Thyroid gland (tissue), 4 donors: Measurements from ENCODE around the gene ZIC2. TPM values are rescaled to one million over a fixed set of nuclear protein-coding genes. Genes with fewer than 3 reads are reported as not detected.
"Not testable (repeated sequence)": the region's sequence is repeated elsewhere in the genome, so short reads cannot be mapped to it uniquely, and the experiment has no call there.

Experiments used
- DNase-seq, 2 donors: peaks; one replicate each; pipeline ENCODE4 v3.0.0-alpha.2; 2019
- H3K27ac ChIP-seq, 3 donors: fragments of 200-600 bp; sonication (generic); 1 replicate in 2 of 3; 2 replicates in 1 of 3; pipeline ENCODE4 v1.5.1; 2016 to 2019; ENCODE audit warnings: mild to moderate bottlenecking in 1 of 3, moderate library complexity in 1 of 3
- H3K27me3 ChIP-seq: fragments of 200-600 bp; sonication (generic); one replicate; pipeline ENCODE4 v1.5.1; 2019
- H3K36me3 ChIP-seq, 2 donors: fragments of 200-600 bp; sonication (generic); one replicate each; pipeline ENCODE4 v1.5.1; 2016 to 2019
- H3K4me1 ChIP-seq, 2 donors: fragments of 200-600 bp; sonication (generic); one replicate each; pipeline ENCODE4 v1.5.1; 2017 to 2019
- H3K4me3 ChIP-seq, 3 donors: fragments of 200-600 bp; sonication (generic); replicated peaks in 1 of 3; 1 replicate in 2 of 3; 2 replicates in 1 of 3; pipeline ENCODE4 v1.5.1; 2016; ENCODE audit warnings: mild to moderate bottlenecking in 1 of 3
- H3K9me3 ChIP-seq: fragments of 200-600 bp; sonication (generic); one replicate; pipeline ENCODE4 v1.5.1; 2017
- CTCF ChIP-seq, 6 experiments: fragments of 200-600 bp in 3 of 6; fragments of 450-650 bp in 3 of 6; sonication (generic) in 3 of 6; IDR thresholded peaks; one replicate each; pipeline ENCODE4 v1.5.1; 2016 to 2019; ENCODE audit warnings: antibody characterized with exemption in 6 of 6, mild to moderate bottlenecking in 2 of 6, inconsistent platforms in 1 of 6, moderate library complexity in 1 of 6
- POLR2A ChIP-seq, 2 donors: fragments of 450-650 bp; IDR thresholded peaks; one replicate each; pipeline ENCODE4 v1.6.1; 2017; ENCODE audit warnings: antibody characterized with exemption in 2 of 2, mild to moderate bottlenecking in 2 of 2, moderate library complexity in 1 of 2
- WGBS, 2 donors: methylation state at CpG; one replicate each; pipeline ENCODE4 v1.1.5; 2017; 5-methylcytosine and 5-hydroxymethylcytosine counted together
- intact Hi-C: fragments of 100-400 bp; cut with DNase I; formaldehyde crosslinking; loops from one replicate; pipeline ENCODE4 v1.15.1; 2023
- total RNA-seq, 4 donors: library from RNA; depleted of rRNA; stranded (reverse); fragments of >200 nt; gene quantifications; one replicate each; pipeline ENCODE4 v1.2.3, GENCODE V29; 2016

ZIC2 gene
- total RNA-seq, 4 donors from 2014 or later, result not detected

- peak in 1 of 2 donors; percentile 50 for DNase-seq
- Histone ChIP-seq H3K27ac (no peak overlapping the region), H3K27me3 (no peaks in the 10 kb centered on the region), H3K4me3 (no peak overlapping the region), H3K4me1 (peaks cover 0 to 7% of the 10 kb centered on the region in 2 donors), H3K9me3 (no peaks in the 10 kb centered on the region), H3K36me3 (no peaks in the 10 kb centered on the region)
- TF ChIP-seq CTCF (IDR thresholded peaks at IDR 0.05), result no peak
- TF ChIP-seq POLR2A (IDR thresholded peaks at IDR 0.05), result no peak
- intact Hi-C loops, result no loop called here
- WGBS, 2 donors, result 56 to 60% methylated on average over 10 of the region's 10 CpGs
These were observed 32.5 kb upstream of the ZIC2 start for GRCh38 chr13:99948907-99949678.

GRCh38 chr13:99949679-99950413, 31.7 kb upstream of the ZIC2 start:
- no peaks in the 10 kb centered on the region for H3K9me3 ChIP-seq
- no peaks in the 10 kb centered on the region for H3K36me3 ChIP-seq
- H3K4me1 ChIP-seq, result peaks cover 0 to 7% of the 10 kb centered on the region in 2 donors
- intact Hi-C loops, result no loop called here
- TF ChIP-seq CTCF (IDR thresholded peaks at IDR 0.05) (no peak), POLR2A (IDR thresholded peaks at IDR 0.05) (no peak)
- no peak for DNase-seq
- no peaks in the 10 kb centered on the region for H3K27me3 ChIP-seq
- H3K4me3 ChIP-seq, result no peak overlapping the region
- 67 to 68% methylated on average over 8 of the region's 8 CpGs for WGBS, 2 donors
- H3K27ac ChIP-seq, result no peak overlapping the region

GRCh38 chr13:99951666-99952065, 29.9 kb upstream of the ZIC2 start:
- H3K36me3 ChIP-seq, DNase-seq, H3K4me3 ChIP-seq, H3K9me3 ChIP-seq, intact Hi-C loops, H3K27ac ChIP-seq: not testable (repeated sequence)
- Histone ChIP-seq H3K27me3 (peaks cover 17% of the 10 kb centered on the region), H3K4me1 (peaks cover 11 to 18% of the 10 kb centered on the region in 2 donors)
- WGBS, 2 donors, result 94 to 100% methylated on average over 1 of the region's 1 CpG

GRCh38 chr13:99953138-99953755, 28.3 kb upstream of the ZIC2 start:
- no peak overlapping the region for H3K27ac ChIP-seq
- H3K9me3 ChIP-seq, result no peaks in the 10 kb centered on the region
- WGBS, 2 donors, result 72 to 75% methylated on average over 13 to 14 of the region's 14 CpGs
- intact Hi-C loops, result no loop called here
- no peaks in the 10 kb centered on the region for H3K36me3 ChIP-seq
- TF ChIP-seq CTCF (IDR thresholded peaks at IDR 0.05), result no peak
- TF ChIP-seq POLR2A (IDR thresholded peaks at IDR 0.05), result no peak
- H3K4me1 ChIP-seq, result peaks cover 17 to 28% of the 10 kb centered on the region in 2 donors
- H3K4me3 ChIP-seq, result no peak overlapping the region
- peaks cover 33% of the 10 kb centered on the region for H3K27me3 ChIP-seq
- DNase-seq, result no peak

- Histone ChIP-seq H3K36me3 (no peaks in the 10 kb centered on the region), H3K4me1 (peaks cover 27 to 32% of the 10 kb centered on the region in 2 donors), H3K27me3 (peaks cover 53% of the 10 kb centered on the region), H3K27ac (no peak overlapping the region), H3K9me3 (no peaks in the 10 kb centered on the region), H3K4me3 (no peak overlapping the region)
- TF ChIP-seq POLR2A (IDR thresholded peaks at IDR 0.05) (no peak), CTCF (IDR thresholded peaks at IDR 0.05) (no peak)
- 39 to 64% methylated on average over 10 to 18 of the region's 21 CpGs for WGBS, 2 donors
- no peak for DNase-seq
- intact Hi-C loops, result loop anchor here (5.0 kb wide), 1 partner anchor 42 kb away; no protein-coding TSS in a partner anchor
These were observed 26.4 kb upstream of the ZIC2 start for GRCh38 chr13:99955107-99955746.
